Activated effector memory CD4-positive, alpha-beta T cell treated with anti-CD3 and anti-CD28 coated beads, Interleukin-2, amount 50 U/mL, for 16 hours (primary cell): ENCODE data around the gene SGPL1.

Experiments
- DNase-seq: peaks from one replicate; pipeline ENCODE4 v3.0.0-alpha.2; 2020

Gene SGPL1

GRCh38 chr10:70927189-70927943, 111.6 kb downstream of the SGPL1 start:
- no peak for DNase-seq

GRCh38 chr10:70928140-70928539, 112.4 kb downstream of the SGPL1 start:
- no peak for DNase-seq

GRCh38 chr10:70930263-70931000, 114.7 kb downstream of the SGPL1 start:
- DNase-seq, result no peak
